Sciatic nerve (tissue), 2 donors: ENCODE measurements around the gene TENM4. TPM values are rescaled to one million over a fixed set of nuclear protein-coding genes. Genes with fewer than 3 reads are reported as not detected.

Experiments used
- ATAC-seq: fragments of 200-7000 bp; cut with Tn5 transposase; one replicate; pipeline ENCODE4 v1.9.1; 2020; ENCODE audit warnings: mild to moderate bottlenecking, moderate library complexity
- DNase-seq: peaks from one replicate; pipeline ENCODE4 v3.0.0-alpha.2; 2020; ENCODE audit warnings: low spot score
- intact Hi-C: fragments of 100-400 bp; cut with DNase I; formaldehyde crosslinking; loops from one replicate; pipeline ENCODE4 v1.14.2; 2022
- total RNA-seq: library from RNA; stranded (reverse); fragmentation: NEBNext Ultra II Directional; extraction: Animal tissue kit (Norgen Biotek cat#: 25700); gene quantifications from one replicate; pipeline ENCODE4 v1.2.1, GENCODE V29; 2021
- donor health status: DM: no; HTN: no; CAD: no.
- donor health status: DM: no; HTN: no; CAD: no.

The TENM4 gene
- total RNA-seq, 1 donor from 2014 or later = 16.5 TPM

- intact Hi-C loops = no loop called here
- ATAC-seq (no peak), DNase-seq (no peak)
These were observed 13.7 kb downstream of the TENM4 start for GRCh38 chr11:79427126-79427525.

GRCh38 chr11:79425463-79425862 lies 15.4 kb downstream of the TENM4 start:
- intact Hi-C loops = no loop called here
- no peak for DNase-seq
- no peak for ATAC-seq

GRCh38 chr11:79423736-79424135 lies 17.1 kb downstream of the TENM4 start:
- no peak for ATAC-seq
- no peak for DNase-seq
- intact Hi-C loops = no loop called here

GRCh38 chr11:79422866-79423265 lies 18.0 kb downstream of the TENM4 start:
- intact Hi-C loops = no loop called here
- no peak for DNase-seq
- ATAC-seq = no peak

- ATAC-seq (no peak), DNase-seq (no peak)
- intact Hi-C loops = no loop called here
These were observed 19.0 kb downstream of the TENM4 start for GRCh38 chr11:79421820-79422219.

- intact Hi-C loops = no loop called here
- DNase-seq (no peak), ATAC-seq (no peak)
These were observed 21.7 kb downstream of the TENM4 start for GRCh38 chr11:79419120-79419519.

GRCh38 chr11:79418241-79418640 lies 22.6 kb downstream of the TENM4 start:
- ATAC-seq (no peak), DNase-seq (no peak)
- intact Hi-C loops = no loop called here

GRCh38 chr11:79417069-79417920 lies 23.5 kb downstream of the TENM4 start:
- intact Hi-C loops = no loop called here
- DNase-seq (no peak), ATAC-seq (no peak)

GRCh38 chr11:79415912-79416311 lies 24.9 kb downstream of the TENM4 start:
- ATAC-seq (no peak), DNase-seq (no peak)
- intact Hi-C loops = no loop called here

GRCh38 chr11:79415411-79415810 lies 25.4 kb downstream of the TENM4 start:
- ATAC-seq (no peak), DNase-seq (no peak)
- intact Hi-C loops = no loop called here

GRCh38 chr11:79414644-79415317 lies 26.0 kb downstream of the TENM4 start:
- intact Hi-C loops = no loop called here
- ATAC-seq = no peak
- no peak for DNase-seq

- no peak for ATAC-seq
- DNase-seq = no peak
These were observed 26.8 kb downstream of the TENM4 start for GRCh38 chr11:79414041-79414440.

GRCh38 chr11:79413268-79413667 lies 27.6 kb downstream of the TENM4 start:
- DNase-seq = peak; percentile 90
- intact Hi-C loops = no loop called here

More at GRCh38 chr11:79414041-79414440, 26.8 kb downstream of the TENM4 start:
- intact Hi-C loops = no loop called here

GRCh38 chr11:79412761-79413160 lies 28.1 kb downstream of the TENM4 start:
- intact Hi-C loops = no loop called here
- ATAC-seq (no peak), DNase-seq (no peak)

More at GRCh38 chr11:79413268-79413667, 27.6 kb downstream of the TENM4 start:
- ATAC-seq = peak; percentile 100

GRCh38 chr11:79409330-79409729 lies 31.5 kb downstream of the TENM4 start:
- no peak for DNase-seq
- no peak for ATAC-seq
- intact Hi-C loops = no loop called here

- DNase-seq = no peak
- intact Hi-C loops = no loop called here
- no peak for ATAC-seq
These were observed 34.5 kb downstream of the TENM4 start for GRCh38 chr11:79406376-79406775.

- ATAC-seq (no peak), DNase-seq (no peak)
- intact Hi-C loops = no loop called here
These were observed 36.0 kb downstream of the TENM4 start for GRCh38 chr11:79404806-79405205.

GRCh38 chr11:79404325-79404724 lies 36.5 kb downstream of the TENM4 start:
- DNase-seq (no peak), ATAC-seq (peak; percentile 65)
- intact Hi-C loops = no loop called here

- DNase-seq (no peak), ATAC-seq (no peak)
- intact Hi-C loops = no loop called here
These were observed 37.0 kb downstream of the TENM4 start for GRCh38 chr11:79403839-79404238.

- intact Hi-C loops = no loop called here
- DNase-seq (no peak), ATAC-seq (no peak)
These were observed 37.9 kb downstream of the TENM4 start for GRCh38 chr11:79402912-79403311.
